MM.1S (cell line): Measurements from ENCODE around the gene JAKMIP2.

Experiments used
- DNase-seq: peaks from one replicate; pipeline ENCODE4 v3.0.0-alpha.2; 2015
- H2AFZ ChIP-seq: fragments of 300-600 bp; sonication (generic); 2 replicates; pipeline ENCODE4 v1.6.0; 2016; ENCODE audit warnings: antibody characterized with exemption, low read length
- H3F3A ChIP-seq: fragments of 300-600 bp; sonication (generic); 2 replicates; pipeline ENCODE4 v1.6.1; 2016; ENCODE audit warnings: mild to moderate bottlenecking, antibody characterized with exemption, low read length, moderate library complexity, mixed read lengths; ENCODE audit not compliant: insufficient read depth
- H3K27ac ChIP-seq: fragments of 300-600 bp; sonication (generic); 2 replicates; pipeline ENCODE4 v1.5.1; 2016; ENCODE audit warnings: mild to moderate bottlenecking, low read length
- H3K27me3 ChIP-seq: fragments of 300-600 bp; sonication (generic); replicated peaks from 2 replicates; pipeline ENCODE4 v1.6.0; 2016; ENCODE audit warnings: low read length; ENCODE audit not compliant: insufficient read depth
- H3K36me3 ChIP-seq: fragments of 300-600 bp; sonication (generic); replicated peaks from 2 replicates; pipeline ENCODE4 v1.6.1; 2016; ENCODE audit warnings: mild to moderate bottlenecking, low read length, mixed read lengths; ENCODE audit not compliant: insufficient read depth
- H3K4me1 ChIP-seq: fragments of 300-600 bp; sonication (generic); 2 replicates; pipeline ENCODE4 v1.6.1; 2016; ENCODE audit warnings: low read length, mixed read lengths
- H3K4me2 ChIP-seq: fragments of 300-600 bp; sonication (generic); 2 replicates; pipeline ENCODE4 v1.6.0; 2016; ENCODE audit warnings: low read depth, low read length
- H3K4me3 ChIP-seq: fragments of 300-600 bp; sonication (generic); 2 replicates; pipeline ENCODE4 v1.5.1; 2016; ENCODE audit warnings: low read length, mixed read lengths
- H3K79me2 ChIP-seq: fragments of 300-600 bp; sonication (generic); 2 replicates; pipeline ENCODE4 v1.6.1; 2016; ENCODE audit warnings: mixed run types, low read length, mixed read lengths
- H3K9ac ChIP-seq: fragments of 300-600 bp; sonication (generic); 2 replicates; pipeline ENCODE4 v1.6.1; 2016; ENCODE audit warnings: low read length, mixed read lengths
- H3K9me2 ChIP-seq: fragments of 300-600 bp; sonication (generic); replicated peaks from 2 replicates; pipeline ENCODE4 v1.6.1; 2016; ENCODE audit warnings: mild to moderate bottlenecking, low read length, mixed read lengths; ENCODE audit not compliant: insufficient read depth
- H3K9me3 ChIP-seq: fragments of 300-600 bp; sonication (generic); replicated peaks from 2 replicates; pipeline ENCODE4 v1.6.1; 2016; ENCODE audit warnings: mild to moderate bottlenecking, low read length, mixed read lengths; ENCODE audit not compliant: insufficient read depth
- H4K20me1 ChIP-seq: fragments of 300-600 bp; sonication (generic); 2 replicates; pipeline ENCODE4 v1.6.1; 2016; ENCODE audit warnings: mild to moderate bottlenecking, low read length, moderate library complexity, mixed read lengths; ENCODE audit not compliant: insufficient read depth
- CTCF ChIP-seq: fragments of 300-600 bp; sonication (generic); IDR thresholded peaks from 2 replicates; pipeline ENCODE4 v1.5.1; 2016; ENCODE audit warnings: antibody characterized with exemption, low read length, mixed read lengths
- EZH2 ChIP-seq: fragments of 300-600 bp; sonication (generic); optimal IDR thresholded peaks from 2 replicates; pipeline ENCODE3; 2017; ENCODE audit warnings: low read depth, mild to moderate bottlenecking, antibody characterized with exemption, low read length, mixed read lengths
- EZH2phosphoT487 ChIP-seq: fragments of 300-600 bp; sonication (generic); IDR thresholded peaks from 2 replicates; pipeline ENCODE4 v1.6.1; 2018; ENCODE audit warnings: antibody characterized with exemption, low read length

JAKMIP2 gene

GRCh38 chr5:147561435-147561834, 221.1 kb downstream of the JAKMIP2 start:
- no peaks in the 10 kb centered on the region for H3F3A ChIP-seq
- H3K9me2 ChIP-seq, result no peaks in the 10 kb centered on the region
- H3K9me3 ChIP-seq, result no peaks in the 10 kb centered on the region
- H3K9ac ChIP-seq, result no peak overlapping the region
- no peaks in the 10 kb centered on the region for H3K36me3 ChIP-seq
- H3K4me2 ChIP-seq, result no peak overlapping the region
- DNase-seq, result no peak
- H3K27me3 ChIP-seq, result no peaks in the 10 kb centered on the region
- H3K27ac ChIP-seq, result no peak overlapping the region
- H3K4me1 ChIP-seq, result no peaks in the 10 kb centered on the region
- TF ChIP-seq CTCF (no peak), EZH2phosphoT487 (no peak), EZH2 (no peak)
- H3K4me3 ChIP-seq, result no peak overlapping the region
- H3K79me2 ChIP-seq, result no peaks in the 10 kb centered on the region
- H2AFZ ChIP-seq, result no peak overlapping the region
- no peaks in the 10 kb centered on the region for H4K20me1 ChIP-seq

- no peak overlapping the region for H3K4me3 ChIP-seq
- H3K9me2 ChIP-seq, result no peaks in the 10 kb centered on the region
- no peaks in the 10 kb centered on the region for H4K20me1 ChIP-seq
- no peaks in the 10 kb centered on the region for H3F3A ChIP-seq
- no peak overlapping the region for H3K27ac ChIP-seq
- TF ChIP-seq EZH2, result no peak
- no peak for TF ChIP-seq EZH2phosphoT487
- no peak for TF ChIP-seq CTCF
- no peak overlapping the region for H3K4me2 ChIP-seq
- H3K9ac ChIP-seq, result no peak overlapping the region
- DNase-seq, result no peak
- H3K79me2 ChIP-seq, result no peaks in the 10 kb centered on the region
- no peaks in the 10 kb centered on the region for H3K4me1 ChIP-seq
- no peak overlapping the region for H2AFZ ChIP-seq
- H3K36me3 ChIP-seq, result no peaks in the 10 kb centered on the region
- H3K27me3 ChIP-seq, result no peaks in the 10 kb centered on the region
- no peaks in the 10 kb centered on the region for H3K9me3 ChIP-seq
Observed at GRCh38 chr5:147560718-147561331, 221.7 kb downstream of the JAKMIP2 start.

GRCh38 chr5:147559749-147560148, 222.8 kb downstream of the JAKMIP2 start:
- Histone ChIP-seq H3K4me3 (no peak overlapping the region), H3K4me2 (no peak overlapping the region), H3K79me2 (no peaks in the 10 kb centered on the region), H3K9ac (no peak overlapping the region), H3K27me3 (no peaks in the 10 kb centered on the region), H3K9me3 (no peaks in the 10 kb centered on the region), H3K36me3 (no peaks in the 10 kb centered on the region), H3F3A (no peaks in the 10 kb centered on the region), H2AFZ (no peak overlapping the region), H3K9me2 (no peaks in the 10 kb centered on the region), H3K4me1 (no peaks in the 10 kb centered on the region), H3K27ac (no peak overlapping the region), H4K20me1 (no peaks in the 10 kb centered on the region)
- TF ChIP-seq EZH2phosphoT487, result no peak
- TF ChIP-seq EZH2, result no peak
- no peak for TF ChIP-seq CTCF
- DNase-seq, result no peak
